DMS114 treated with DMSO at 0.1 percent for 48 hours (cell line): ENCODE measurements around the gene LYL1.

Source experiments
- DNase-seq: peaks from one replicate; lab custom pipeline; 2025; ENCODE audit not compliant: unreplicated experiment; lab: John Stamatoyannopoulos, UW

The LYL1 gene

DNA sequence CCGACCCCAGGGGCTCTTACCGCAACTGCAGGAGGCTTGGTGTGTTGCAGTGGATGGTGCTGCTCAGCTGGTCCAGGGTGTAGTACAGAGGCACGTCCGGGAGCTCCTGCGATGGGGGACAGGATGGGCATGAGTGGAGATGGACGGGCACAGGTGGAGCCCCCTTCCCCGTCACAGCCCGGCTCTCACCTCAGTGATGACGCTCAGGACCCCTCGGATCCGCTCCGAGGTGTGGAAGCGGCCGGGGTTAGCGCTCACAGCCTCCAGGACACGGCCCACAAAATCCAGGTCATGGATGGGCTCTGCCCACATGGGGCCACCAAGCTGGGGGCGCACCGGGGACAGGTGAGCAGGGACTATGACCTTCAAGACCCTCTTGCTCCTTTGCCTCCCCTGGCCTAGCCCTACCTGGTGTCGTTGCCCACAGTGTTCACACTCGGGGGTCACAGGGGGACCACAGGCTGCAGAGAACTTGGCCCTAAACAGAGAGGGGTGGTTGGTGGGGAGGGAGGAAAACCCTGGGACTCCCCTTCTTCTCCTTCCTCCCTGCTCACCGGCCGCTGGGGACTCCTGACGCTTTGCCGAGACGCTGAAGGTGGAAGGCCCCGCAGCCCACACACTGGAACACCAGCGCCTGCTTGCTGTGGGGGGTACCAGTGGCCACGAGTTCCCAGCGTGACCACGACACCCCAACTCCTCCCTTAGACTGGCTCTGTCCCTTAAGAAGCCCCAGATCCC is 6.9 kb upstream of the LYL1 start:
- DNase-seq = no peak

DNA sequence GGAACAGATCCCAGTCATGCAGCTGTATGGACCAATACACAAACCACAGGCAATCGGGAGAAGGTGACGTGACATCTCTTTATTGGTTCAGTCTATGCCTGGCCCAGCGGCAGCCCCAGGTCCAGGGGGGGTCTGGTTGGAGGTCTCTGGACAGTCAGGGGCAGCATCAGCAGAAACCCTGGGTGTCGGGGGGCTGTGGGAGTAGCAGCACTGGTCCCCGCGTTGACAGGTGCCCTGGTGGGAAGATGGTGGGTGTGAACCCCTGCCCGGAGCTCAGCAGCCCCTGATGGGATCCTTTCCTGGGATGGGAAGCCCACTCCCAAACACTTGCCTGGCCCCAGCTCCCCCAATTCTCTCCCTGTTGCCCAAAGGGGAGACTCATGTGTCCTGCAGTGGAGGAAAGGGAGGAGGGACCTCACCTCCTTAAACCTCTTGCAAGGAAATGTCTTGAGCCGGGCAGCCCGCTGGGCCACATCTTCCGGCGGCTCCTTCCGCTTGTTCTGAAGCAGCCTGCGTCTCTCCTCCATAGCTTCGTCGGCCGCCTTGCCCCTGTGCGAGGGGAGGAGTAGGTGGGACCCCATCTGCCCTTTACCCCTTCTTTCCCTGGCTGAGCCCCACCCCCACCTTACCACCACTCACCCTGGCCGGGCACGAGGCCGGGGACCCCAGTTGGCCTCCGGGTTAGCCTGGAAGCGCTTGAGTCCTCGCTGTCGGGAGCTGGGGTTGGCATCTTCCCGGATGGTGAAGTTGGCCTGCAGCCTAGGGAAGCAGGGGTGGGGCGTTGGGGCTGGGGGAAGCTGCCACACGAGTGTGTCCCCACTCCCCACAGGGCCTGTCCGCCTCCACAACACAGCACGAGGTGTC is 2.4 kb upstream of the LYL1 start:
- no peak for DNase-seq

GRCh38 chr19:13104360-13104847 is 1.7 kb upstream of the LYL1 start:
- DNase-seq = no peak

- DNase-seq = no peak
Observed at GRCh38 chr19:13103581-13104359, 1.1 kb upstream of the LYL1 start.

- no peak for DNase-seq
Observed at GRCh38 chr19:13102416-13102665, 317 bp downstream of the LYL1 start.

DNA sequence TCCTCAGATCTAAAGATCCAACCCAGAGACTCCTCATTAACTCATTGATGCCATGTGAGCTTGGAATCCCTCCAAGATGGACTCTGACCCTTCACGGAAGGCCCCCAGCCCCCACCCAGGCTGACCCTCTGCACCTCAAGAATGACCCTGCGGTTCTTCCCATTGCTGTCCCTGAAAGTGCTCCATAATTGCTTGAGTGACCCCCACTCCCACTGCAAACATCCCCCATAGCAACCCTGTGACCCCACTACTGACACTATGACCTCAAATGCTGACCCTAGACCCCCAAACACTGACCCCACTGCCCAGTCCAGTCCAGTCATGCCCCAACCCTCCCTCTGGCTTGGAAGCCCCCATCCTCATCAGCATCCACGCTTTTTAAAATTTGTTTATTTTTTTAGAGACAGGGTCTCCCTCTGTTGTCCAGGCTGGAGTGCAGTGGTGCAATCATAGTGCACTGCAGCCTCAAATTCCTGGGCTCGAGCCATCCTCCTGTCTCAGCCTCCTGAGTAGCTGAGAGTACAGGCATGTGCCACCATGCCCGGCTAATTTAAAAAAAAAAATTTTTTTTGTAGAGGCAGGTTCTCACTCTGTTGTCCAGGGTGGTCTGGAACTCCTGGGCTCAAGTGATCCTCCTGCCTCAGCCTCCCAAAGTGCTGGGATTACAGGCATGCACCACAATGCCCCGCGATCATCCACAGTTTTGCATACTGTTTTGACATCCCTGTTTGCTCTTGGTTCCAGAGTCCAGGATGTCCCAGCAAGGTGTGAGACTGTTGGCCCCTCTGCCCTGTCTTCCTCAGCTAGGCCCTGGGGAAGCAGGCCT is 855 bp downstream of the LYL1 start:
- DNase-seq = no peak

GRCh38 chr19:13100841-13101589 is 1.6 kb downstream of the LYL1 start:
- no peak for DNase-seq

GRCh38 chr19:13100031-13100588 is 2.5 kb downstream of the LYL1 start:
- no peak for DNase-seq

GRCh38 chr19:13099073-13099999 is 3.3 kb downstream of the LYL1 start:
- no peak for DNase-seq

DNA sequence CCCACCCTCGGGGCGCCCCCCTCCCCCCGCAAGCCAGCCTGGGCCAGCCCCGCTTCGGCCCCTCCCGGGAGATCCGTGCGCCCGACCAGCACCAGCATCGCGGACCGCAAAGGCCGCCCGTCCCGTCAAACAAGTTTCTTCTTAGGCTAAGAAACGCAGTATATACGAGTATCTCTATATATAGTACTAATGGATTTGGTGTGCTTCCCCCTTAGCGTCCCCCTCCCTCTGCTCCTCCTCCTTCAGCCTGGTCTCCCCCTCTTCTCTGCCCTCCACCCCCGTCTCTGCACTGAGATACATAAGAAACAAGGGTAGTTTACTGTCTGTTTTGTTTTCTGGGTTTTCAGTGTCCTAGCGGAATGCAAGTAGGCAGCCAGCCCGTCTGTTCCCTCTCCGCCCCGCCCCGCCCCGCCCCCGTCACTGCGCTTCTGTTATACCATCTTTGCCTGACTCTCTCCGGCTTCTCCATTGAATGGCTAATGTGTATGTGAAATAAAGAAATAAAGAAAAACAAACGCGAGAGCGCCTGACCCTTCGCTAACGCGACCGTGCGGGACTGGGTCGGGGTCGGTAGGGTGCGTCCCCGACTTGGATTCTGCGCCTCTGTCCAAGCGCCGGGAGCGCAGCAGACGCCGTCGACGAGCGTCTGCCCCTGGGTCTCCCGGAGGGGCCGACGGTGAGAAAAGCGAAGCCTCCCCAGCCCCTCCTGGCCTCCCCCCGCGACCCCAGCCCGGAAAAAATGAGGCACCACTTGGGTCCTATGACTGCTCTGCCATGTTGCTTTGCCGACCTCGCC is 4.2 kb downstream of the LYL1 start:
- no peak for DNase-seq

DNA sequence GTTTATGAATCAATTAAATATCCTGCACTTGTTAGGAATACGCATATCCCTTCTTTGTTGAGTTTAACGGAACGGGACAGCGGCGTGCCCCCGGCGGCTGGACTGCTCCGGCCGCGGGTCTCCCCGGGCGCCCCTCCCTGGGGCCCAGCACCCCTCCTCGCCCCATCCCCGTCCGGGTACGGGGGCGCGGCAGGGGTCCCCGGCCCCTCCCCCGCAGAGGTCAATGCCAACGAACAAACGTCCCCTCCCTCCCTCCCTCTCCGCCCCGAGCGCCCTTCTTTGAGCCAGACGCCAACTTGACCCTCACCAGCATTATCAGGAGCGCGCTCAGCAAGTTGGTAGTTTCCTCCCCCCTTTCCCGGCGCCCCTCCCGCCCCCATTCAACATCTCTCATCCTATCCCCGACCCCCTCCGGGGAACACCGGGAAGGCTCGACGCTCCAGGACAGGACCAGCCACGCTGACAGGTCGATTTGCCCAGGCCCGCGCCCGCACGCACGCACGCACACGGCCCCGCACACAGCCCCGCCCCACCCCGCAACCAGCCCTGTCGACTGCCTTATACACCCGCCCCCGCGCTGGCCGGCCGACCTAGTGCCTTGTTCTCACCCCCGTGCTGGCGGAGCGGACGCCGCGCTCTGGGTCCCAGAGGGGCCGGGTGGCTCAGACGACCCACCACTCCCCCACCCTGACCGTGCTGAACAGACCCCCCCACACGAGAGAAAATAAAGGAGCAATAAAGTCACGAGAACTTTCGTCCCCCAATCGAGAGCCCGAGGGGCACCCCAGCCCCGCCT is 5.0 kb downstream of the LYL1 start:
- no peak for DNase-seq

DNA sequence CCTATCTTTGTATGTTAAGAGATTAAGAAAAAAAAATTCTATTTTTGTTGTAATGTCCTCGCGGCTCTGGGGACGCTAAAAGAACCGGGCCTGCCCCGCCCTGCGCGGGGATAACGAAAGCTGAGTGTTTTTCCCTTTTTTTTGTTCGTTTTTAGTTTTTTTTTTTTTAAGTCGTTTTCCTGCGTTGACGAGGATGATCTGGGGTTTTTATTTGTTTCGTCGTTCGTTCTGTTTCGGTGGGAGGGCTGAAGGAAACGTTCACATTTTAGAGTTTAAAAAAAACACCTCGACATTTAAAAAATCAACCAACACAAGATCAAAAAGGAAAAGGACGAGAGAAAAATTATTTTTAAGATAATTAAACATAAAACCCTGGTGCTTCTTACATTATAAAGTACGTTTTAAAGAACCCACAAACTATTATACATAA is 5.6 kb downstream of the LYL1 start:
- DNase-seq = no peak

DNA sequence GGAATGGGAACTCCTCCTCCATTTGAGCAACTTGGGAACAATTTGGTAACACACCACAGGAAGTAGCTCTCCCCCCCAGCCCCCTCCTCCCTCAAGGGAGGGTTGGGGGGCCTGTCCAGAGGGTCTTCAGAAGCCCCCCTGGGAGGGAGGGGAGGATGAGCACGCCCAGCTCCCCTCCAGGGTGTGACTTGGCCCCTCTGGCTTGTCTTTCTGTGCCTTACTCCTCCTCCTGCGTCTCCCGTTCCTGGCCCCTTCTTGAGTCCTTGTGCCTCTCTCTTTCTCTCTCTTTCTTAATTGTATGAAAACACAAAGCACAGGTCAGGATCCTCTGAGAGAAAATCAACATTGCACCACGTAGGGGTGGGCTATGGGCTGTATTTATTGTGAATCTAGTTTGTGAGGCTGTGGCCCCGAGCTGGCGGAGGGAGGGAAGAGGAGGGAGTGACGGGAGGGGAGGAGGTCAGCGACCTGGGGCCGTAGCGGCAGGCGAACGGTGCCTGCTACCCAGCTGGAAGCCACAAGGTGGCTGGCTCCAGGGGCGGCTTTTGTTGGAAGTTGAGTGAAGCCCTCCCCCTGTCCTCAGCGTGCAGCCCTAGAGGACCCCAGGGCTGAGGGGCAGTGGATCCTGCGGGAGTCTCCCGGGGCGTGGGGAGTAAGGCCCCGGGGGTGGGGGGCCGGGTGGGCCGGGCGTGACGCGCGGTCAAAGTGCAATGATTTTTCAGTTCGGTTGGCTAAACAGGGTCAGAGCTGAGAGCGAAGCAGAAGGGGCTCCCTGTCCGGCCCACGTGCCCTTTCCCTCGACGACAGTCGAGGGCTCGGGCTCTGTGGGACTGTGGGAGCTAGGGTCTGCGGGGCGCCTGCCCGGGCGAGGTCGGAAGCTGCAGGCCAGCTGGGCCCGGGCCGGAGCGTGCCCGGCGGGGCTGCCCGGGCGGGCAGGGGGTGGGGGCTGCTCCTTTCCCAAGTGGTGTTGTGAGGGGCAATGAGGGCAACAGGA is 6.4 kb downstream of the LYL1 start:
- no peak for DNase-seq

DNA sequence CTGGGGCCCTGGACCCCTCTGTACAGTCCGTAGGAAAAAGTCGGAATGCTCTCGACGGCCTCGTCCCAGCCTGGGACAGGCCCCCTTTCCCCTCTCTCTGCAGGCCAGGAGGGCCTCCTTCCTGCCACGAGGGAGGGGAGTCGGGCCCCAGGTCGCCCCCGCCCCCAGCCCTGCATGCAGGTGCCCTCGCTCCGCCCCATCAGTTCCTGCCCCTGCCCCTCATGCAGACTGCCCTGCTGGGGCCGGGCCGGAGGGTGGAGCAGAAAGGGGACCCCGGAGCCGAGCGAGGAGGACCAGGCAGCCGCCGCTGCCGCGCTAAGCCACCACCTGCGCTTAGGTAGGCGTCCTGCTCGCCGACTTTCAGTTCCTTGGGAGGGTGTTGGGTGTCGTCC is 7.3 kb downstream of the LYL1 start:
- DNase-seq = no peak

DNA sequence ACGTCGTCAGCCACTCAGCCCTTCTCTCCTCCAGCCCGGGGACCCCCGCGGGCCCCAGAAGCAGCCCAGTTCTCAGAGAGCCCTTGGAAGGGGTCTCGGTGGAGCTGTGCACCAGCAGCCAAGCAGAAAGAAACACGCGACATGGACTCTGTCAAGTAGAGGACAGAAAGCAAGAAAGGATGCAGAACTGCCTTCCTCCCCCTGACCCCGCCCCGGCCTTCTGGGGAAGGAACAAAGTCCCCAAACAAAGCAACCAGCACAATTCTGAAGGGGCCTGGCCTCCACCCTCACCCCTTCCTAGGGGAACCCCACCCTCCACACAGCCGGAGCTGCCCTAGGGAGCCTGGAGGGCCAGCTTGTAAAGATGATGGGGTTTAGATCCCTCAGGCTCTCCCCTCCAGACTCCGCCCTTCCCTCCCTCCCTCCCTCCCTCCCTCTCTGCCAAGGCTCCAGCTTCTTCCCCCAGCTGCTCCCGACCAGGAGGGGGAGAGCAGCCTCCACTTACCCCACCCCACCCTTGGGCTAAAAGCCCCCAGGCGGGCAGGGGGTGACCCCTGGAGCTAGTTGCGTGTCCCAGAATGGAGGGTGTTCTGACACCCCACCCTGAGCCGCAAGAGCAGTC is 7.8 kb downstream of the LYL1 start:
- DNase-seq = no peak

DNA sequence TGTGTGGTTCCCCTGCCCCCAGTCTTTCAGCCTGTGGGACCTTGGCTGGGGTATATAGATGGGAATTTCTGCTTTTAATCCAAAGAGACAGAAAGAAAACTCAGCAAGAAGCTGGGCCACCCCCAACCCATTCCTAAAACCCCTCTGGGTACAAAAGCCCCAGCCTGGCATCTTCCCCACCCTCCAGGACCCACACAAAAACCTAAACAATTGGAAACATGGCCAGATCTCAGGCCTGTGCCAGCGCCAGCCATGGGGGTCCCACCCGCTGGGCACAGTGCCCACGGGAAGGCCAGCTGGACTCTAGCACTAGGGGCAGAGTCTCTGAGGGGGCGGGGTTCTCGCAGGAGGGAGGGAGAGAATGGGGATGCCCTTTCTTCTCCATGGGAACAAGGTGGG is 8.6 kb downstream of the LYL1 start:
- no peak for DNase-seq
